Spleen (tissue), 11 donors: Measurements from ENCODE around the gene PRPSAP1. TPM values are rescaled to one million over a fixed set of nuclear protein-coding genes. Genes with fewer than 3 reads are reported as not detected.
"Not testable (repeated sequence)": the region's sequence is repeated elsewhere in the genome, so short reads cannot be mapped to it uniquely, and the experiment has no call there.

Experiments
- DNase-seq: peaks from one replicate; pipeline ENCODE4 v3.0.0-alpha.2; 2020
- H3K27ac ChIP-seq, 8 donors: fragments of 200-600 bp; sonication (generic) in 7 of 8; 1 replicate in 4 of 8; 2 replicates in 4 of 8; pipeline versions ENCODE4 v1.5.0 to v1.8.0; 2016 to 2021; ENCODE audit warnings: inconsistent platforms in 4 of 8, mild to moderate bottlenecking in 4 of 8, moderate library complexity in 1 of 8
- H3K27me3 ChIP-seq, 7 donors: fragments of 200-600 bp; sonication (generic) in 6 of 7; replicated peaks in 1 of 7; 1 replicate in 4 of 7; 2 replicates in 3 of 7; pipeline versions ENCODE4 v1.5.0 to v1.8.0; 2016 to 2021; ENCODE audit warnings: inconsistent platforms in 3 of 7, mild to moderate bottlenecking in 1 of 7
- H3K36me3 ChIP-seq, 6 donors: fragments of 200-600 bp; sonication (generic) in 5 of 6; 1 replicate in 4 of 6; 2 replicates in 2 of 6; pipeline versions ENCODE4 v1.5.0 to v1.8.0; 2016 to 2021; ENCODE audit warnings: inconsistent platforms in 2 of 6
- H3K4me1 ChIP-seq, 6 donors: fragments of 200-600 bp; sonication (generic) in 5 of 6; 1 replicate in 3 of 6; 2 replicates in 3 of 6; pipeline versions ENCODE4 v1.5.0 to v1.8.0; 2016 to 2021; ENCODE audit warnings: inconsistent platforms in 3 of 6
- H3K4me3 ChIP-seq, 8 donors: fragments of 200-600 bp; sonication (generic) in 7 of 8; 1 replicate in 4 of 8; 2 replicates in 4 of 8; pipeline versions ENCODE4 v1.5.0 to v1.8.0; 2016 to 2021; ENCODE audit warnings: inconsistent platforms in 4 of 8, mild to moderate bottlenecking in 4 of 8, moderate library complexity in 2 of 8
- H3K9me3 ChIP-seq, 8 donors: fragments of 200-600 bp; sonication (generic) in 7 of 8; 1 replicate in 4 of 8; 2 replicates in 4 of 8; pipeline versions ENCODE4 v1.5.0 to v1.8.0; 2016 to 2021; ENCODE audit warnings: inconsistent platforms in 4 of 8
- CTCF ChIP-seq, 11 experiments: fragments of 200-600 bp in 7 of 11; fragments of 450-650 bp in 4 of 11; sonication (generic) in 4 of 11; IDR thresholded peaks in 8 of 11; conservative IDR thresholded peaks in 3 of 11; 1 replicate in 7 of 11; 2 replicates in 4 of 11; pipeline versions ENCODE4 v1.4.0 to v1.8.0; 2016 to 2021; ENCODE audit warnings: antibody characterized with exemption in 11 of 11, inconsistent platforms in 4 of 11, mild to moderate bottlenecking in 1 of 11
- POLR2A ChIP-seq, 3 donors: fragments of 450-650 bp; IDR thresholded peaks; one replicate each; pipeline ENCODE4 v1.5.1; 2017; ENCODE audit warnings: antibody characterized with exemption in 3 of 3, mild to moderate bottlenecking in 1 of 3
- POLR2AphosphoS5 ChIP-seq, 3 donors: sonication (generic); formaldehyde crosslinking; IDR thresholded peaks; one replicate each; pipeline ENCODE4 v1.5.1; 2017; ENCODE audit warnings: antibody characterized with exemption in 3 of 3
- whole genome bisulfite sequencing, 5 donors: extraction: QIAGEN DNeasy Blood & Tissue Kit in 3 of 5; methylation state at CpG; one replicate each; pipeline versions ENCODE4 v1.1.5 to v1.1.7; 2013 to 2018; 5-methylcytosine and 5-hydroxymethylcytosine counted together
- intact Hi-C: fragments of 100-400 bp; cut with DNase I; formaldehyde crosslinking; loops from one replicate; pipeline ENCODE4 v1.15.0; 2023; ENCODE audit warnings: low total_unique reads
- polyA plus RNA-seq, 3 donors: library from polyadenylated mRNA; stranded (reverse); fragments of 200-250 nt; gene quantifications; one replicate each; pipeline ENCODE4 v1.2.1, GENCODE V29; 2013
- total RNA-seq, 7 donors: library from RNA; depleted of rRNA in 3 of 7; stranded (reverse); fragments of >200 nt in 3 of 7; fragmentation: NEBNext Ultra II Directional in 4 of 7; extraction: Animal tissue kit (Norgen Biotek cat#: 25700) in 4 of 7; gene quantifications; one replicate each; pipeline versions ENCODE4 v1.1.0 to v1.2.1, GENCODE V29; 2016 to 2021
- donor health status: healthy with polysubstance abuse.
- donor health status: DM: no; HTN: no; CAD: no; lungs with moderate emphysema.
- donor health status: DM: no; HTN: no; CAD: no.
- donor health status: Bipolar disorder and iron deficiency.
- donor health status: healthy.
- donor health status: DM: no; HTN: no; CAD: no.
- donor health status: DM: yes; HTN: yes; CAD: no.

Gene PRPSAP1
- total and polyA plus RNA-seq, 10 donors, result 17.5 to 54.1 (median 35.8) TPM

- Histone ChIP-seq H3K4me1 (peaks cover 6 to 35% (median 17%) of the 10 kb centered on the region in 6 donors), H3K9me3 (no peaks in the 10 kb centered on the region), H3K27ac (peak overlapping the region; percentile 87 to 93 (median 90)), H3K4me3 (peak overlapping the region; percentile 61 to 98 (median 90)), H3K27me3 (no peaks in the 10 kb centered on the region), H3K36me3 (peaks cover 0 to 8% (median 3%) of the 10 kb centered on the region in 6 donors)
- DNase-seq, result peak; percentile 81
- no peak for TF ChIP-seq POLR2A (IDR thresholded peaks at IDR 0.05)
- TF ChIP-seq CTCF (IDR thresholded peaks at IDR 0.05 in 8 of 11, conservative IDR thresholded peaks at IDR 0.05 in 3 of 11), result no peak
- TF ChIP-seq POLR2AphosphoS5 (IDR thresholded peaks at IDR 0.05), result no peak
- intact Hi-C loops, result no loop called here
- 0 to 2% (median 1%) methylated on average over 18 to 51 of the region's 51 CpGs for WGBS, 5 donors
These were observed 615 bp downstream of the PRPSAP1 start for GRCh38 chr17:76353004-76353598.

DNA sequence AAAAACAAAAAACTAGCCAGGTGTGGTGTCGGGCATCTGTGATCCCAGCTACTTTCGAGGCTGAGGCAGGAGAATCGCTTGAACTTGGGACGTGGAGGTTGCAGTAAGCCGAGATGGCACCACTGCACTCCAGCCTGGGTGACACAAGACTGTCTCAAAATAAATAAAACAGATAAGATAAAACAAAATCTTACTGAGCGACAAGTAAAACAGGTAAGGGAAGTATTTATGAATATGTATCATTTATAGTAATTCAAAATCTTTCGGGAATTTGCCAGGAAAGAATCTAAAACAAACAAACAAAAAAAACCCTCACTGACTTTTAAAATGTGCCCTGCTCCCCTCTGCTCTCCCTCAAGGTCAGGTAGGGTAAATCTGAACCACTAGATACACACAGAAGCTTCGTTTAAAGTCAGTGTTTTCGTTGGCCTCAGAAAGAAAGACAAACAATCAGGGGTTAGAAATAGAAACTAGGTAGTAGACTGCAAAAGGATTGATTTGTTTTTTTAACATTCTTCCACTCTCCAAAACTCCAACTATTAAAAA lies 2.1 kb downstream of the PRPSAP1 start:
- Histone ChIP-seq H3K36me3 (peaks cover 0 to 23% (median 13%) of the 10 kb centered on the region in 6 donors), H3K27ac (no peak overlapping the region), H3K4me1 (peaks cover 6 to 35% (median 17%) of the 10 kb centered on the region in 6 donors), H3K9me3 (no peaks in the 10 kb centered on the region), H3K4me3 (no peak overlapping the region), H3K27me3 (no peaks in the 10 kb centered on the region)
- intact Hi-C loops, result no loop called here
- WGBS, 5 donors, result 90 to 92% (median 91%) methylated on average over 9 of the region's 9 CpGs
- TF ChIP-seq POLR2AphosphoS5 (IDR thresholded peaks at IDR 0.05) (no peak), CTCF (IDR thresholded peaks at IDR 0.05 in 8 of 11, conservative IDR thresholded peaks at IDR 0.05 in 3 of 11) (no peak), POLR2A (IDR thresholded peaks at IDR 0.05) (no peak)
- no peak for DNase-seq

DNA sequence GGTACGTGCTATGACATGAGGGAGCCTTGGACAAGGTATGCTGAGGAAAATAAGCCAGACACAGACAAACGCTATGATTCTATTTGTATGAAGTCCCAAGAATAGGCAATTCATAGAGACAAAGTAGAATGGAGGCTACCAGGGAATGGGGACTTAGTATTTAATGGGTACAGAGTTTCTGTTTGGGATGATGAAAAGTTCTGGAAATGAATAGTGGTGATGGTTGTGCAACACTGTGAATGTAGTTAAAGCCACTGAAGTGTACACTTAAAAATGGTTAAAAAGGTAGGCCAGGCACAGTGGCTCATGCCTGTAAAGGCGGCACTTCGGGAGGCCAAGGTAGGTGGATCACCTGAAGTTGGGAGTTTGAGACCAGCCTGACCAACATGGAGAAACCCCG lies 3.3 kb downstream of the PRPSAP1 start:
- H3K27me3 ChIP-seq, result no peaks in the 10 kb centered on the region
- no peak for DNase-seq
- WGBS, 5 donors, result 92 to 99% (median 96%) methylated on average over 5 of the region's 5 CpGs
- peaks cover 0 to 34% (median 21%) of the 10 kb centered on the region in 6 donors for H3K36me3 ChIP-seq
- H3K4me1 ChIP-seq, result peaks cover 6 to 35% (median 17%) of the 10 kb centered on the region in 6 donors
- TF ChIP-seq POLR2AphosphoS5 (IDR thresholded peaks at IDR 0.05), result no peak
- TF ChIP-seq CTCF (IDR thresholded peaks at IDR 0.05 in 8 of 11, conservative IDR thresholded peaks at IDR 0.05 in 3 of 11), result no peak
- TF ChIP-seq POLR2A (IDR thresholded peaks at IDR 0.05), result no peak
- no peak overlapping the region for H3K27ac ChIP-seq
- H3K4me3 ChIP-seq, result no peak overlapping the region
- intact Hi-C loops, result no loop called here
- H3K9me3 ChIP-seq, result no peaks in the 10 kb centered on the region

- DNase-seq, H3K9me3 ChIP-seq, intact Hi-C loops, H3K4me3 ChIP-seq, H3K27ac ChIP-seq, H3K27me3 ChIP-seq, H3K4me1 ChIP-seq: not testable (repeated sequence)
- peaks cover 0 to 69% (median 47%) of the 10 kb centered on the region in 6 donors for H3K36me3 ChIP-seq
- WGBS, 5 donors, result 93 to 97% (median 96%) methylated on average over 11 of the region's 11 CpGs
These were observed 6.8 kb downstream of the PRPSAP1 start for GRCh38 chr17:76346936-76347335.
